GM12878 (cell line): Measurements from ENCODE around the gene MXI1. TPM values are rescaled to one million over a fixed set of nuclear protein-coding genes. Genes with fewer than 3 reads are reported as not detected.
A peak's percentile ranks its signal among the peaks of the same experiment; 100 is the strongest.

Experiments
- ATAC-seq: fragments of 200-7000 bp; cut with Tn5 transposase; 3 replicates; pipeline ENCODE4 v1.9.1; 2020; ENCODE audit warnings: mild to moderate bottlenecking, moderate library complexity
- BruUV-seq: library from RNA; stranded (reverse); fragments of 400-500 nt; replicated peaks from 2 replicates; lab custom pipeline; 2021; lab: Mats Ljungman, UMichigan
- CTCF ChIA-PET: fragments of 300-600 bp; sonication (Branson Sonifier 250); formaldehyde crosslinking; extraction: SDS; loops from one replicate; lab custom pipeline; 2021; ENCODE audit warnings: inconsistent platforms; lab: Yijun Ruan, JAX
- POLR2A ChIA-PET: fragments of 350-600 bp; formaldehyde crosslinking; extraction: SDS; loops from one replicate; lab custom pipeline; 2021; ENCODE audit warnings: inconsistent platforms; lab: Charles Lee
- RAD21 ChIA-PET: fragments of 300-600 bp; sonication (Branson Sonifier 250); formaldehyde crosslinking; loops from one replicate; lab custom pipeline; 2023; ENCODE audit warnings: antibody characterized with exemption; ENCODE audit not compliant: unreplicated experiment; lab: Charles Lee
- SMC1A ChIA-PET: fragments of 300-600 bp; sonication (Branson Sonifier 250); formaldehyde crosslinking; loops from one replicate; lab custom pipeline; 2023; ENCODE audit not compliant: unreplicated experiment, uncharacterized antibody; lab: Charles Lee
- DNase-seq: peaks from one replicate; pipeline ENCODE4 v3.0.0-alpha.2; 2011; ENCODE audit warnings: low read depth, low spot score
- FAIRE-seq: peaks from 3 replicates; lab custom pipeline; 2011; peaks lifted over from hg19 to GRCh38; lab: Jason Lieb, UNC
- H2AFZ ChIP-seq: 2 replicates; pipeline ENCODE4 v1.6.0; 2011; ENCODE audit warnings: low read depth, low read length, control low read depth; ENCODE audit not compliant: control insufficient read depth
- H3K27ac ChIP-seq: 2 replicates; pipeline ENCODE4 v1.5.1; 2011; ENCODE audit warnings: control low read depth; ENCODE audit not compliant: control insufficient read depth, insufficient read depth
- H3K27me3 ChIP-seq, 2 experiments: replicated peaks in 1 of 2; 2 replicates each; pipeline versions ENCODE4 v1.6.0 to v1.6.1; 2011; ENCODE audit warnings: low read length in 1 of 2; ENCODE audit not compliant: control insufficient read depth in 2 of 2, insufficient read depth in 2 of 2
- H3K36me3 ChIP-seq, 2 experiments: 2 replicates each; pipeline ENCODE4 v1.5.1; 2011; ENCODE audit warnings: low read length in 1 of 2; ENCODE audit not compliant: control insufficient read depth in 2 of 2, insufficient read depth in 2 of 2
- H3K4me1 ChIP-seq: 2 replicates; pipeline ENCODE4 v1.6.1; 2011; ENCODE audit warnings: mild to moderate bottlenecking, low read length, moderate library complexity, mixed read lengths; ENCODE audit not compliant: control insufficient read depth, insufficient read depth
- H3K4me2 ChIP-seq: 2 replicates; pipeline ENCODE4 v1.6.0; 2011; ENCODE audit warnings: control low read depth; ENCODE audit not compliant: control insufficient read depth, insufficient read depth
- H3K4me3 ChIP-seq: fragments of 200-600 bp; sonication (generic); 2 replicates; pipeline ENCODE4 v1.5.1; 2016
- H3K79me2 ChIP-seq: 2 replicates; pipeline ENCODE4 v1.6.0; 2011; ENCODE audit warnings: low read length; ENCODE audit not compliant: control insufficient read depth, insufficient read depth
- H3K9ac ChIP-seq: 2 replicates; pipeline ENCODE4 v1.8.0; 2011; ENCODE audit warnings: low read length, control low read depth, mixed read lengths; ENCODE audit not compliant: control insufficient read depth, insufficient read depth
- H3K9me3 ChIP-seq: replicated peaks from 3 replicates; pipeline ENCODE4 v1.5.1; 2011; ENCODE audit warnings: mild to moderate bottlenecking, low read length; ENCODE audit not compliant: control insufficient read depth, insufficient read depth
- H4K20me1 ChIP-seq: 2 replicates; pipeline ENCODE4 v1.6.0; 2011; ENCODE audit not compliant: control insufficient read depth, insufficient read depth
- ATF7 ChIP-seq: fragments of 450-650 bp; IDR thresholded peaks from 2 replicates; pipeline ENCODE4 v1.6.1; 2016; ENCODE audit warnings: low read depth, mild to moderate bottlenecking
- CBX3 ChIP-seq: fragments of 200-600 bp; sonication (generic); IDR thresholded peaks from 2 replicates; pipeline ENCODE4 v1.6.1; 2016; ENCODE audit warnings: low read depth, borderline replicate concordance
- FOS ChIP-seq: IDR thresholded peaks from 3 replicates; pipeline ENCODE4 v1.6.1; 2011; ENCODE audit warnings: borderline replicate concordance; ENCODE audit not compliant: insufficient read length; ENCODE audit errors: extremely low read depth
- NR2C1 ChIP-seq: fragments of 450-650 bp; IDR thresholded peaks from 2 replicates; pipeline ENCODE4 v1.6.1; 2017; ENCODE audit warnings: antibody characterized with exemption, mild to moderate bottlenecking, moderate library complexity
- STAT1 ChIP-seq: fragments of 450-650 bp; conservative IDR thresholded peaks from 2 replicates; pipeline ENCODE4 v1.6.1; 2014; ENCODE audit warnings: antibody characterized with exemption, mild to moderate bottlenecking
- WGBS: methylation state at CpG from one replicate; pipeline ENCODE4 v1.1.6; 2016; ENCODE audit warnings: low lambda C conversion rate; ENCODE audit not compliant: insufficient replicate concordance, insufficient coverage; ENCODE audit errors: missing lambda C conversion rate; 5-methylcytosine and 5-hydroxymethylcytosine counted together
- in situ Hi-C: fragments of 300-500 bp; cut with MboI; formaldehyde crosslinking; loops from 9 replicates; pipeline ENCODE4 v1.14.3; 2018; ENCODE audit warnings: mixed read lengths
- intact Hi-C: fragments of 100-400 bp; cut with micrococcal nuclease; formaldehyde crosslinking; loops from one replicate; pipeline ENCODE4 v1.14.2; 2022; ENCODE audit not compliant: unreplicated experiment
- polyA plus RNA-seq, 11 experiments: library from polyadenylated mRNA; depleted of rRNA in 4 of 11; unstranded in 6 of 11; stranded (reverse) in 5 of 11; fragments of >200 nt; fragmentation: Nextera tagmentation in 4 of 11; fragmentation: Illumina TruSeq in 1 of 11; extraction: Ambion mirVana in 4 of 11; extraction: Trizol in 1 of 11; gene quantifications; 1 replicate in 1 of 11; 2 replicates in 10 of 11; pipeline versions ENCODE4 v1.2.1 to v1.2.3, GENCODE V29; 2011 to 2016; ENCODE audit warnings: inconsistent platforms in 2 of 11, missing spikeins in 2 of 11, low read depth in 1 of 11
- total RNA-seq, 4 experiments: library from RNA; depleted of rRNA in 3 of 4; stranded (reverse); fragments of >200 nt in 3 of 4; fragmentation: Illumina TruSeq in 1 of 4; extraction: Trizol in 1 of 4; gene quantifications; 2 replicates each; pipeline versions ENCODE4 v1.2.1 to v1.2.3, GENCODE V29; 2013 to 2021

MXI1 gene
- total and polyA plus RNA-seq, 10 of the 15 experiments (the other 5 are each of a cell fraction or from before 2014, with no cell fraction given): 0.23 to 8.0 (median 0.41) TPM

- TF ChIP-seq CBX3 (no peak), NR2C1 (no peak), STAT1 (no peak), FOS (no peak)
These were observed 13.0 kb downstream of the MXI1 start (continued) for GRCh38 chr10:110220398-110220797.

- H3K27ac ChIP-seq: no peak overlapping the region
- FAIRE-seq (no peak), DNase-seq (no peak), ATAC-seq (no peak)
- BruUV-seq: no TSS peak
- in situ Hi-C loops (loop anchor here (5.0 kb wide), 1 partner anchor 84 kb away; no protein-coding TSS in a partner anchor), intact Hi-C loops (loop anchor here (2.0 to 10.0 kb wide), 2 partner anchors 82 to 336 kb away; no protein-coding TSS in a partner anchor)
- peaks cover 3% of the 10 kb centered on the region; the same call in 1 of the 2 replicates for H3K4me1 ChIP-seq
- POLR2A ChIA-PET: interaction anchor here (0.6 kb wide), 1 partner anchor 148 kb away, joined by 5 read pairs; no protein-coding TSS in a partner anchor
- SMC1A ChIA-PET: interaction anchor here (0.6 to 7.5 kb wide), 6 partner anchors 12 to 109 kb away, joined by 3 to 67 read pairs (median 6); partner anchors contain the start of gene MXI1
- H3K27me3 ChIP-seq: peaks cover 1 to 3% of the 10 kb centered on the region in 2 experiments; a peak in 1 of 4 replicates
- no peak for TF ChIP-seq ATF7
- no peaks in the 10 kb centered on the region for H3K36me3 ChIP-seq
- no peaks in the 10 kb centered on the region for H3K79me2 ChIP-seq
- H2AFZ ChIP-seq: no peak overlapping the region
- no peaks in the 10 kb centered on the region; the same call in 2 of the 3 replicates for H3K9me3 ChIP-seq
- H3K4me2 ChIP-seq: peak overlapping the region; percentile 51
- 76% methylated on average over 4 of the region's 4 CpGs for WGBS
- no peaks in the 10 kb centered on the region for H4K20me1 ChIP-seq
- no peak overlapping the region for H3K4me3 ChIP-seq
- CTCF ChIA-PET: interaction anchor here (0.6 to 6.1 kb wide), 4 partner anchors 12 to 83 kb away, joined by 3 to 62 read pairs (median 18); partner anchors contain the start of gene MXI1
- H3K9ac ChIP-seq: no peak overlapping the region
- RAD21 ChIA-PET: interaction anchor here (0.9 to 1.8 kb wide), 2 partner anchors 45 to 83 kb away, joined by 3 to 11 read pairs; no protein-coding TSS in a partner anchor
These were observed 13.8 kb downstream of the MXI1 start for GRCh38 chr10:110221044-110221720.
